Upper lobe of right lung (tissue), 1 donor: Measurements from ENCODE around the gene TUBGCP6. TPM values are rescaled to one million over a fixed set of nuclear protein-coding genes. Genes with fewer than 3 reads are reported as not detected.
"Not testable (repeated sequence)": the region's sequence is repeated elsewhere in the genome, so short reads cannot be mapped to it uniquely, and the experiment has no call there.

ENCODE experiments used
- ATAC-seq: fragments of 200-7000 bp; cut with Tn5 transposase; one replicate; pipeline ENCODE4 v1.9.1; 2020; ENCODE audit warnings: mild to moderate bottlenecking, moderate library complexity
- DNase-seq: peaks from one replicate; pipeline ENCODE4 v3.0.0-alpha.2; 2020
- H3K27ac ChIP-seq: fragments of 200-600 bp; one replicate; pipeline ENCODE4 v1.8.0; 2022
- H3K27me3 ChIP-seq: fragments of 200-600 bp; one replicate; pipeline ENCODE4 v1.8.0; 2022; ENCODE audit warnings: mild to moderate bottlenecking
- H3K36me3 ChIP-seq: fragments of 200-600 bp; one replicate; pipeline ENCODE4 v1.8.0; 2022
- H3K4me1 ChIP-seq: fragments of 200-600 bp; one replicate; pipeline ENCODE4 v1.8.0; 2022
- H3K4me3 ChIP-seq: fragments of 200-600 bp; one replicate; pipeline ENCODE4 v1.8.0; 2022; ENCODE audit warnings: mild to moderate bottlenecking
- H3K9me3 ChIP-seq: fragments of 200-600 bp; one replicate; pipeline ENCODE4 v1.8.0; 2022
- intact Hi-C: fragments of 100-400 bp; cut with DNase I; formaldehyde crosslinking; loops from one replicate; pipeline ENCODE4 v1.11.0; 2022
- total RNA-seq: library from RNA; stranded (reverse); fragmentation: NEBNext Ultra II Directional; extraction: Animal tissue kit (Norgen Biotek cat#: 25700); gene quantifications from one replicate; pipeline ENCODE4 v1.2.1, GENCODE V29; 2021
- TF ChIP-seq, protein P1 (sequence below): fragments of 200-600 bp; IDR thresholded peaks from one replicate; pipeline ENCODE4 v1.8.0; 2022; ENCODE audit warnings: antibody characterized with exemption
- donor health status: DM: no; HTN: yes; CAD: no; lungs with severe emphysema.

TUBGCP6 gene
- total RNA-seq, 1 donor from 2014 or later: 51.3 TPM

DNA sequence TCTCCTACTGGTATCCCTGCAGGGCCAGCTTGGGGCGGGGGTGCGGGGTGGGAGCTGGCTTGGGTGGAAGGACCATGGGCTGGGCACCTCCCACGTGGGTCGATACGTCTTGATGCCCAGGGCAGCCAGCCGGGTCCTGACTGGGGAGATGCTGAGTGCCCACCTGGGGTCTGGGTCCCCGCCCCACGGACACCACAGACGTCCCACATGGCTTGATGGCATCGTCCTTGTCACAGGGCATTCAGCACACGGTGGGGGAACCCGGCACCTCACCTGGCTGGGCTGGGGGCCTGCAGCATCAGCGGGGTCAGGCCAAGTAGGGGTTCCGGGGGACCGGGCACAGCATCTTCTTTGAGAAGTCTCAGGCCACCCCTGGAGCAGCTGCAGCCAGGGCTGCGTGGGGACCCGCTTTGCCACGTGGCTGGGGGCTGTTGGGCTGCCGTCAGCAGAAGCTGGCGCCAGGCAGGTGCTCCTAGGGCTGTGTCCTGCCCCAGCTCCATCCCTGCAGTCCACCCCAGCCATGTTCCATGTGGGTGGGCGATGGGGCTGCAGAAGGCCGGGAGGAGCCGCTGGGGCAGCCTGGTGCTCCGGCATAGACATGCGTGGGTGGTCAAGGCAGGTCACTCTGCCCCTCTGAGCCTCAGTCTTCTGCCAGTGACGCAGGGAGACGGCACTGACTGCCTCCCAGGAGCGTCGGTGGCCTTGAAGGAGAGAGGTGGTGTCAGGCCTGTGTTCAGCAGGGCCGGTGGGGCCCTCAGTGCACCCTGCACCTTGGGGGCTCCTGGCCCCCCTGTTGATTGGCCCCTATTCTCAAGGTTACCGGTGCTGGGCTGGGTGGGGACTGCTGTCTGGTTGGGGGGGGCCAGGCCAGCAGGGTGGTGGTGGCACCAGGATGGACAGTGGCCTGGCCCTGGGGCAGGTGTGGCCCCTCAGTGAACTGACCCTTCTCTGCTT, 35.6 kb downstream of the TUBGCP6 start:
- ATAC-seq (peak; percentile 1), DNase-seq (no peak)
- intact Hi-C loops: no loop called here
- no peak overlapping the region for H3K4me3 ChIP-seq
- H3K27me3 ChIP-seq: no peaks in the 10 kb centered on the region
- peaks cover 9% of the 10 kb centered on the region for H3K4me1 ChIP-seq
- H3K9me3 ChIP-seq: no peaks in the 10 kb centered on the region
- peaks cover 74% of the 10 kb centered on the region for H3K36me3 ChIP-seq
- TF ChIP-seq, protein P1, sequence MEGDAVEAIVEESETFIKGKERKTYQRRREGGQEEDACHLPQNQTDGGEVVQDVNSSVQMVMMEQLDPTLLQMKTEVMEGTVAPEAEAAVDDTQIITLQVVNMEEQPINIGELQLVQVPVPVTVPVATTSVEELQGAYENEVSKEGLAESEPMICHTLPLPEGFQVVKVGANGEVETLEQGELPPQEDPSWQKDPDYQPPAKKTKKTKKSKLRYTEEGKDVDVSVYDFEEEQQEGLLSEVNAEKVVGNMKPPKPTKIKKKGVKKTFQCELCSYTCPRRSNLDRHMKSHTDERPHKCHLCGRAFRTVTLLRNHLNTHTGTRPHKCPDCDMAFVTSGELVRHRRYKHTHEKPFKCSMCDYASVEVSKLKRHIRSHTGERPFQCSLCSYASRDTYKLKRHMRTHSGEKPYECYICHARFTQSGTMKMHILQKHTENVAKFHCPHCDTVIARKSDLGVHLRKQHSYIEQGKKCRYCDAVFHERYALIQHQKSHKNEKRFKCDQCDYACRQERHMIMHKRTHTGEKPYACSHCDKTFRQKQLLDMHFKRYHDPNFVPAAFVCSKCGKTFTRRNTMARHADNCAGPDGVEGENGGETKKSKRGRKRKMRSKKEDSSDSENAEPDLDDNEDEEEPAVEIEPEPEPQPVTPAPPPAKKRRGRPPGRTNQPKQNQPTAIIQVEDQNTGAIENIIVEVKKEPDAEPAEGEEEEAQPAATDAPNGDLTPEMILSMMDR: no peak
- no peak overlapping the region for H3K27ac ChIP-seq

DNA sequence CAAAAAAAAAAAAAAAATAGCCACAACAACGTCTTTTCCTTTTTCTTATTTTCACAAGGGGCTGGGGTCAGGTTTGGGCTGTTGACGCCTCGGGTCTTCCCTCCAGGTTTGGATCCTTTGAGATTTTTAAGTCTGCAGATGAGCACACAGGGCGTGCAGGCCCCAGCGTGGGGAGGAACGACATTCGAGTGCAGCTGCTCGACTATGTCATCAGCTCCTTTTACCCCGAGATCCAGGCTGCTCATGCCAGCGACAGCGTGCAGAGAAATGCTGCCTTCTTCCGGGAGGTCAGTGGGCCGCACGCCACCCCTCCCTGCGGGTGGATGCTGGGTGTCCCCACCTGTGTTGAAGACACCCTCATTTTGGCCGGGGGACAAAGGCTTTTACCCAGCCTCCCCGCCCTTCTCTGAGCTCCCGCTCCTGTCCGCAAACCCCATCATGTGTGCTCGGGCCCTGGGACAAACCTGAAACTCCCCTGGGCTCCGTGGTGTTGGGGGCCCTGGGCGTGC, 36.3 kb downstream of the TUBGCP6 start:
- Histone ChIP-seq H3K9me3 (no peaks in the 10 kb centered on the region), H3K4me1 (peaks cover 9% of the 10 kb centered on the region), H3K27me3 (no peaks in the 10 kb centered on the region), H3K27ac (no peak overlapping the region), H3K4me3 (no peak overlapping the region), H3K36me3 (peaks cover 66% of the 10 kb centered on the region)
- ATAC-seq (no peak), DNase-seq (no peak)
- TF ChIP-seq, protein P1: no peak
- intact Hi-C loops: no loop called here

DNA sequence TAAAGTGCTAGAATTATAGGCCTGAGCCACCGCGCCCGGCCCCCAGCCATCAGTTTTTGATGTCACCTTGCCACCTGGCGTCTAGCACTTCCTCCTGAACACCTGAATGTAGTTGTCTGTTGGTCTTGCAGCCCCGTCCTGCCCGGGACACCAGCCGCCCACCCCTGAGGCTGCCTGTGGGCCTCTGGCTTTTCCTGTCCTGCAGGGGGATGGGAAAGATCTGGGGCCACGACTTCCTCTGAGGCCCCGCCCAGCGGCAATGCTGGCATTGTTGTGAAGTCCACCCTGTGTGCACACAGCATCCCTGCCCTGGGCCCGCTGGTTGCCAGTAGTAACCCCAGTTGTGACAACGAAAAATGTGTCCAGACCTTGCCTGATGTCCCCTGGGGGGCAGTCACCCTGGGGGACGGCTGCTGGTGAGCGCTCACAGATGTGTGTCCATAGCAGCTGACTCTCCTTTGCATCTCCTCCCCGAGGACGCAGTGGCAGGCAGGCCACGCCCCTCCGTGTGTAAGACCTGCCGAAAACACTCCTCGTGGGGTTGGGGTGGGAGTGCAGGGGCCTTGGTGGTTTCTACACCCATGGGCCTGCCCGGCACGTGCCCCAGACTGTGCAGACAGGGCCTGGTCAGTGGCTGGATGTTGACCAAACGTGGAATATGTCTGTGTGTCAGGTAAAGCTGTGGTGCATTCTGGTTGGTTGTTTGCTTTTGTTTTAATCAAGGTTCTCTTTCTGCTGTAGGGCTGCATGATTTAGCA, 37.3 kb downstream of the TUBGCP6 start:
- DNase-seq: no peak
- Histone ChIP-seq H3K36me3 (peaks cover 58% of the 10 kb centered on the region), H3K9me3 (no peaks in the 10 kb centered on the region), H3K4me1 (peaks cover 10% of the 10 kb centered on the region), H3K27ac (no peak overlapping the region), H3K27me3 (no peaks in the 10 kb centered on the region), H3K4me3 (no peak overlapping the region)
- peak; percentile 3 for ATAC-seq
- intact Hi-C loops: no loop called here
- TF ChIP-seq, protein P1: no peak

DNA sequence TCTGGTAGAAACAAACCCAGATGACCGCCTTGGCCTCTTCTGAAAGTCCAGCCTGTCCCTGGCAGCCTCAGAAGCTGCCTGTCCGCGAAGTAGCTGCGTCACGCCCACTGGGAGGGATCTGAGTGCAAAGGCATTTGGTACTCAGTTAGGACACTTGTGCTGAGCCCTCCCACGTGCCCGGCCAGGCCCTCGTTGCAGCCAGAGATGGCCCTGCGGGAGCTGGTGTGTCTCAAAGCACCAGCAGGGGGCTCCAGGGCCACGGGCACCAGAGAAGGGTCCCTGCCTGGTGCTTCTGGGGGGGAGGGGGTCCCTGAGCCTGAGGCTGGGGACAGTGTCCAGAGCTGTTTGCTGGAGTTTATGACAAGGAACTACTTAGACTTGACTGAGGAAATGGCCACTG, 38.2 kb downstream of the TUBGCP6 start:
- Histone ChIP-seq H3K9me3 (no peaks in the 10 kb centered on the region), H3K27me3 (no peaks in the 10 kb centered on the region), H3K36me3 (peaks cover 48% of the 10 kb centered on the region), H3K27ac (no peak overlapping the region), H3K4me3 (no peak overlapping the region), H3K4me1 (peaks cover 16% of the 10 kb centered on the region)
- intact Hi-C loops: no loop called here
- ATAC-seq: peak; percentile 77
- DNase-seq: peak; percentile 86
- TF ChIP-seq, protein P1: peak; percentile 49

DNA sequence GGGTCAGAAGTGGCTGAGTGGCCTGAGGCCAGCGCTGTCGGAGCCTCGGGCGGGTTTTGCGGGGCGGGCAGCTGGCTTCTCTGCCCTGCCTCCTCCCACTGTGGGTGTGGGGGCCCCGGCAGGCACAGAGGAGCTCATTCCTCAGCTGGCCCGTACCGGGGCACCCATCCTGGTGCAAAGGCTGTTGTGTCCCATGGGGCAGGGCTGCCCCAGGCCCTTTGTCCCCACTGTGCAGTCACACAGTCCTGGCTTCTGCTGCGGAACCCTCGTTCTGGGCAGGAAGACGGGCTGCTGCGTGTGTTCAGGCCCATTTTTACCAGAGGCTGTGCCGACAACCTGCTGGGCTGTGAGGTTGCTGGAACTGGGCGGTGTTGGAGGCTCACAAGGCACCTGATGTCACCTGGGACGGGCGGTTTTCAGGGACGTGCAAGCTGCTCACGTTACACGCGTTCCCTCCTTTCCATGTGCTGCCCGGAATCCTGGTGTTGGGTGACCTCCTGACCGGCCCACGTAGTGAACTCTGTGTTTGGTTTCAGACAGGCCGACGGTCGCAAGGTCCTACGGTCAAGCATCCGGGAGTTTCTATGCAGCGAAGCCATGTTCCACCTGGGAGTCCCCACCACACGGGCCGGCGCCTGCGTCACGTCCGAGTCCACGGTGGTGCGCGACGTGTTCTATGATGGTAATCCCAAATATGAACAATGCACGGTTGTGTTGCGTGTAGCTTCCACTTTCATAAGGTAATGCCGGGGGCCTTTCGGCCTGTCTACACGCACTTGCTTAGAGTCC, 38.8 kb downstream of the TUBGCP6 start:
- no peak for DNase-seq
- intact Hi-C loops: no loop called here
- H3K36me3 ChIP-seq: peaks cover 42% of the 10 kb centered on the region

DNA sequence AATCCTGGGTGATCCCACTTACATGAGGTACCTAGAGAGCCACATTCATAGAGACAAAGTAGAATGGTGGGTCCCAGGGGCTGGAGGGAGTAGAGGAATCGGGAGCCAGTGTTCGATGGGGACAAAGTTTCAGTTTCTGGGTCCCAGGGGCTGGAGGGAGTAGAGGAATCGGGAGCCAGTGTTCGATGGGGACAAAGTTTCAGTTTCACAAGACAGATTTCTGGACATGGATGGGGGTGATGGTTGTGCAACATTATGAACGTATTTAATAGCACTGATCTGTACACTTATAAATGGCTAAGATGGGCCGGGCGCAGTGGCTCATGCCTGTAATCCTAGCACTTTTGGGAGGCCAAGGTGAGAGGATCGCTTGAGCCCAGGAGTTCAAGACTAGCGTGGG, 39.8 kb downstream of the TUBGCP6 start:
- H3K27me3 ChIP-seq, H3K9me3 ChIP-seq, intact Hi-C loops, H3K27ac ChIP-seq, ATAC-seq, H3K4me3 ChIP-seq, DNase-seq: not testable (repeated sequence)
- Histone ChIP-seq H3K36me3 (peaks cover 34% of the 10 kb centered on the region), H3K4me1 (peaks cover 17% of the 10 kb centered on the region)

More for the DNA sequence above, 38.8 kb downstream of the TUBGCP6 start:
- Histone ChIP-seq H3K9me3 (no peaks in the 10 kb centered on the region), H3K4me1 (peaks cover 16% of the 10 kb centered on the region), H3K4me3 (no peak overlapping the region), H3K27ac (no peak overlapping the region), H3K27me3 (no peaks in the 10 kb centered on the region)
- no peak for ATAC-seq
- TF ChIP-seq, protein P1: no peak
